HG03060 (cell line): ENCODE measurements around the gene TTC32.

ENCODE experiments used
- ATAC-seq: cut with Tn5 transposase; IDR thresholded peaks from one replicate; pipeline ENCODE4 v1.9.1; 2021; ENCODE audit warnings: low read depth, moderate number of reproducible peaks; ENCODE audit not compliant: unreplicated experiment

The TTC32 gene

GRCh38 chr2:19854596-19855541 is 46.9 kb downstream of the TTC32 start:
- no peak for ATAC-seq

- ATAC-seq: no peak
Observed at GRCh38 chr2:19851116-19851695, 50.6 kb downstream of the TTC32 start.

- no peak for ATAC-seq
Observed at GRCh38 chr2:19850056-19851050, 51.4 kb downstream of the TTC32 start.

GRCh38 chr2:19848952-19849351 is 52.8 kb downstream of the TTC32 start:
- ATAC-seq: no peak

GRCh38 chr2:19848029-19848750 is 53.6 kb downstream of the TTC32 start:
- ATAC-seq: no peak

GRCh38 chr2:19847486-19847885 is 54.3 kb downstream of the TTC32 start:
- no peak for ATAC-seq
